ENCODE measurements around the gene UGDH. TPM values are rescaled to one million over a fixed set of nuclear protein-coding genes. Genes with fewer than 3 reads are reported as not detected.

UGDH gene
- total and polyA plus RNA-seq, 2 experiments from 2014 or later = 223 to 374 TPM

DNA sequence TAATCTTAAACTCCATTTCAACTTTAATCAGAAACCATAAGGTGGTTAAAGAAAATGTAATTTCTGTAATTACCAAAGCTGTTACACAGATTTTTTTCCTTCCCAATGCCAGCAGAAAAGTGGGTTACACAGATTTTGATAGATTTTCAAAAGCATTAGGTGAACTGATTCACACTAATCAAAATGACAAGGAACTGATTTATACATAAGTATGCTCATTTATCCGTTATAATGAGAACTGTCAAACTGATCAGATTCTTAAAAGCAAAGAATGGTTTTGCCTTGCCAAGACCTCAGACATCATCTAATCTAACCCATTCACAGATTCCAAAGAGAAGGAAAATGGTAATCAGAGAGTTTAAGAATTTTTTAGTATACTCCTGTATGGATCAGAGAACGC, 5.2 kb downstream of the UGDH start:
- Histone ChIP-seq H3K9me3 (ENCODE audit: low read depth) (no peaks in the 10 kb centered on the region), H2AFZ (no peak overlapping the region), H3K4me3 (no peak overlapping the region), H4K20me1 (ENCODE audit: insufficient read depth, poor library complexity, severe bottlenecking) (peaks cover 38% of the 10 kb centered on the region), H3K79me2 (peaks cover 99% of the 10 kb centered on the region), H3K36me3 (replicated peaks; ENCODE audit: insufficient read depth, low read depth) (peaks cover 6% of the 10 kb centered on the region), H3K27me3 (no peaks in the 10 kb centered on the region), H3K27ac (peak overlapping the region; percentile 12), H3K4me2 (peak overlapping the region; percentile 51), H3K4me1 (ENCODE audit: insufficient read depth) (peaks cover 29% of the 10 kb centered on the region), H3K9me2 (replicated peaks; ENCODE audit: insufficient read depth) (no peaks in the 10 kb centered on the region)
- TF ChIP-seq EZH2phosphoT487 (IDR thresholded peaks at IDR 0.05; ENCODE audit: low read depth, severe bottlenecking, unreplicated experiment) (no peak), CTCF (IDR thresholded peaks at IDR 0.05; ENCODE audit: poor library complexity) (no peak), EZH2 (IDR thresholded peaks at IDR 0.05; ENCODE audit: borderline replicate concordance) (no peak)
- WGBS (ENCODE audit: low lambda C conversion rate, missing lambda C conversion rate) = 82% methylated on average over 2 of the region's 2 CpGs
- no peak for DNase-seq (ENCODE audit: low spot score)

- H3K36me3 ChIP-seq (replicated peaks; ENCODE audit: insufficient read depth, low read depth) = peaks cover 6% of the 10 kb centered on the region
- no peak for DNase-seq (ENCODE audit: low spot score)
- no peak overlapping the region for H2AFZ ChIP-seq
- TF ChIP-seq CTCF (IDR thresholded peaks at IDR 0.05; ENCODE audit: poor library complexity) = no peak
- no peak for TF ChIP-seq EZH2 (IDR thresholded peaks at IDR 0.05; ENCODE audit: borderline replicate concordance)
- no peak for TF ChIP-seq EZH2phosphoT487 (IDR thresholded peaks at IDR 0.05; ENCODE audit: low read depth, severe bottlenecking, unreplicated experiment)
- 70% methylated on average over 5 of the region's 5 CpGs for WGBS (ENCODE audit: low lambda C conversion rate, missing lambda C conversion rate)
- peaks cover 29% of the 10 kb centered on the region for H3K4me1 ChIP-seq (ENCODE audit: insufficient read depth)
- H3K27ac ChIP-seq = peak overlapping the region; percentile 12
- H3K27me3 ChIP-seq = no peaks in the 10 kb centered on the region
- no peaks in the 10 kb centered on the region for H3K9me3 ChIP-seq (ENCODE audit: low read depth)
- peaks cover 98% of the 10 kb centered on the region for H3K79me2 ChIP-seq
- no peaks in the 10 kb centered on the region for H3K9me2 ChIP-seq (replicated peaks; ENCODE audit: insufficient read depth)
- no peak overlapping the region for H3K4me3 ChIP-seq
- peak overlapping the region; percentile 51 for H3K4me2 ChIP-seq
- H4K20me1 ChIP-seq (ENCODE audit: insufficient read depth, poor library complexity, severe bottlenecking) = peaks cover 38% of the 10 kb centered on the region
Observed at GRCh38 chr4:39521253-39521919, 5.9 kb downstream of the UGDH start.

DNA sequence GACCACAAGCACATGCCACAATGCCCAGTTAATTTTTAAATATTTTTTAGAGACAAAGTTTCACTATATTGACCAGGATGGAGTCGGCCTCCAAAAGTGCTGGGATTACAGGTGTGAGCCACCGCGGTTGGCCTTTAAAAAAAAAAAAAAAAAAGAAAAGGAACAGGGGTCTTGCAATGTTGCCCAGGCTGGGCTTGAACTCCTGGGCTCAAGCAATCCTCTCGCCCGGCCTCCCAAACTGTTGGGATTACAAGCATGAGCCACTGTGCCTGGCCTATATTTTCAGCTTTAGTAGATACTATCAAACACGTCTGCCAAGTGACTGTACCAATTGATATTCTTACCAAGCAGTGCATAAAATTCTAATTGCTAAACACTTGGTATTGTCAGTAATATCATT, 8.8 kb downstream of the UGDH start:
- WGBS (ENCODE audit: low lambda C conversion rate, missing lambda C conversion rate) = 96% methylated on average over 6 of the region's 6 CpGs
- TF ChIP-seq EZH2 (IDR thresholded peaks at IDR 0.05; ENCODE audit: borderline replicate concordance) (no peak), CTCF (IDR thresholded peaks at IDR 0.05; ENCODE audit: poor library complexity) (no peak), EZH2phosphoT487 (IDR thresholded peaks at IDR 0.05; ENCODE audit: low read depth, severe bottlenecking, unreplicated experiment) (no peak)
- peaks cover 23% of the 10 kb centered on the region for H4K20me1 ChIP-seq (ENCODE audit: insufficient read depth, poor library complexity, severe bottlenecking)
- H3K4me2 ChIP-seq = no peak overlapping the region
- H3K36me3 ChIP-seq (replicated peaks; ENCODE audit: insufficient read depth, low read depth) = peaks cover 6% of the 10 kb centered on the region
- H3K9me3 ChIP-seq (ENCODE audit: low read depth) = no peaks in the 10 kb centered on the region
- no peak for DNase-seq (ENCODE audit: low spot score)
- no peak overlapping the region for H3K27ac ChIP-seq
- H3K4me3 ChIP-seq = no peak overlapping the region
- no peak overlapping the region for H2AFZ ChIP-seq
- H3K79me2 ChIP-seq = peaks cover 91% of the 10 kb centered on the region
- H3K27me3 ChIP-seq = no peaks in the 10 kb centered on the region
- no peaks in the 10 kb centered on the region for H3K9me2 ChIP-seq (replicated peaks; ENCODE audit: insufficient read depth)
- H3K4me1 ChIP-seq (ENCODE audit: insufficient read depth) = peaks cover 24% of the 10 kb centered on the region

Data from hepatocyte (in vitro differentiated cells).